Central memory CD4-positive, alpha-beta T cell (primary cell): ENCODE data around the gene OTOG.

Experiments used
- DNase-seq: peaks from one replicate; pipeline ENCODE4 v3.0.0; 2022

Gene OTOG

DNA sequence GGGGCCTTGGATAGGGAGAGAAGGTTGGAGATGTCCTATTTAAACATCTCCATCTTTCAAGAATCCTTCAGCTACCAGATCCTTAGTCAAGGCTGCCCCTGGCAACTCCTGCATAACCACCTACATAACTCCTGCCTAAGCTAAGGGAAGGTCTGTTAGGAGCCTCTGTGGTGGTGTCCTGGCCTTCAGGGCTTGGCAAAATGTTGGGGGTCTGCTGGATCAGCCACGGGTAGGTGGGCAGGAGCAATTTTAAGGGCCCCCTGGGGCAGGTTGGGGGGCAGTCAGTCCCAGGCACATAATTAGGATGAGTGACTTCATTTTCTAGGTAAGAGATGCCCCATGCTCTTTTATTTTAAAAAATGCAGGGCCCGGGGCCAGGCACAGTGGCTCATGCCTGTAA is 28.7 kb upstream of the OTOG start:
- DNase-seq: no peak

DNA sequence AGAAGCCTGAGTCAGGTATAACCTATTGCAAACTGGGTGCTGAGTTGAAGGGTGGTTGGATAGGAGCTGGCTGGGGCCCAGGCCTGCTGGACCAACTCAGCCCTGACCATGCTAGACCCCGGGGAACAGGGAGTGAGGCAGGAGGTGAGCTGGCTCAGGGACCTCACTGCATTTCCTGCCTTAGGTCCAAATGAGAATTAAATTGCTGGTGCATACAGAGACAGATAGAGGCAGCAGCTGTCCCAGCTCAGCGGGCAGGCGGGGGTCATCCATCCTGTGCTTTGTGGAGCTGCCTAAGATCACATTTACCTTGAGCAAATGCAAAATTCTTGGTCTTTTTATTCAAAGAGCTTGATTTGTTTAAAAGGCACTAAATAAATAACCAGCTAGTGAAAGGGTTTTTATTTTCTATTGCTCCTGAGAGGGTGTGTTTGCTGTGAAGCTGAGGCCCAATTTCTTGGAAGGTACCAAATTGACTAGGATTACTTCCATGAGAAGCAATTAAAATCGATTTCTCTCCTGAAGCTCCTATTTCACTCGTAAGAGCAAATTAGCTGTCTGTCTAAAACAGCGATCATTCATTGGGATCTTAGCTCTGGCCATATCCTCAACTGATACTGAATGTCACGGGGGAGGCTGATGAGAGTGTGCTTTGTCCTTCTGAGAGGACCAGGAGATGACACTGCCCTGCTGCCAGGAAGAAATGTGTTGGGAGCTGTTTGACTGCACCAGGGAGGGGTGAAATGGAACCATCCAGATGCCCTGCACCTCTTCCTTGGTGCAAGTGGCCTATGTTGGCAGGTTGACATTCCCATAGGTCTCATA is 27.8 kb upstream of the OTOG start:
- no peak for DNase-seq

DNA sequence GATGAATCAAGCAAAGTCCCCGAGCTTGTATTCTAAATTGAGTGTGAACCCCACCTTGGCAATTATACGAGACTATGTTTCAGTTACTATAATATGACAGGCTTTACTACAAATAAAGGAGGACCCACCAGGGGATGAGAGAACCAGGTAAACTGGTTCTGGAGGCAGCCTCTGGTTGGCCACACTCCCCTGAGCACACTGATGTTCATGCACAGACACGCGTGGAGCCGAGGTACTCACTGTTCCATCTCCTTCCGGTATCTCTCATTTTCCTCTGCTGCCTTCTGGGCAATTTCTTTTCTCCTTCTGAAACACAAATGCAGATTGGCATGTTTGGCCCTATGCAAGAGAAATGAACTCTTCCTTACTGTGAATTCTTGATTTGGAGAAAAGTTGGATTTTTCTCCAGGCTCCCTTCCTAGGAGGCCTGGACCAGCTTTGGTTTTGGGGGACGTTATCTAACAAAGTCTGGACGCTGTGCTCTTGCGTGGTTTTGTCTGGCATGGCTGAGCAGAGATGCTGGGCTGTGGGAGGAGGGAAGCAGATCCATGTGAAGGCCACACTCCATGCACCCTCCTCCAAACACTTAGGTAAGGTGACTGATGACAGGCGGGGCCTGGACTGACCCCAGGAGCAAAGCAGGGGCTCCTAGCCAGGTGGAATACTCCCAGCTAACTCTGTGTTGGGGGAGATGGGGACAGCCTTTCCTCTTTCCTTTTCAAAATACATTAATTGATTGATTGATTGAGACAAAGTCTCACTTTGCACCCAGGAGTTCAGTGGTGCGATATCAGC is 25.8 kb upstream of the OTOG start:
- DNase-seq: no peak

DNA sequence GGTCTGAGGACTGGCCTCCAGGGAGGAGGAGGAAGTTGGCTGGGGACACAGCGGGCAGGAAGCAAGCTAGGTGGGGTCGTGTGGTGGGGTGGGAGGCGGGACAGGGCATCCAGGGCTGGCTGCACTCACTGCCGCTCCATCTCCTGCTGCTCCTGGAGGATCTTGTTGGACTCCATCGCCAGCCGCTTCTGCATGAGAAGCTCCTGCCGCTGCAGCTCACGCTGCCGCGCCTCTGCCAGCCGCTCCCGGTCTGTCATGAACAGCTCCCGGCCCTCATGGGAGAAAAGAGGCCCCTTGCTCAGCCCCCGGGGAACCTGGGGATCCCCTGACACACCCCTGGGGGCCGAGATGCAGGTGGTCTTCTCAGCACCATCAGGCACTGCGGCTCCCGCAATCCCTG is 24.4 kb upstream of the OTOG start:
- no peak for DNase-seq

DNA sequence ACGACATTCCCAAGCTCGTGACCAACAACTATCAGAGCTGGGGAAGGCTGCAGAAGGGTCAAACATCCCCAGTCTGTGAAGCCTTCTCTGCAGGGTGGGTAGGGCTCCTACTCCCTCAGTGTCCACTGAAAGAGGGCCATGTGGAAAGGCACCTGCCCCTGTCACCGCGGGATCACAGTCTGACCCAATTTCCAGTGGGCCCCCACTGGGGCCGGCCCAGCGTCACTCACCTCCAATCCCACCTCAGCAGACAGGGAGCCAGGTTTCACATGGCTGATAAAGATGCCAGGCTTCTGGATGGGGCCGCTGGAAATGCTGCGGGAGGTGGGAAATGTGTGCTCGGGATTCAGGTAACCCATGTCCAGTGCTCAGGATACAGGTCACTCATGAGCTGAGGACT is 22.8 kb upstream of the OTOG start:
- DNase-seq: no peak

DNA sequence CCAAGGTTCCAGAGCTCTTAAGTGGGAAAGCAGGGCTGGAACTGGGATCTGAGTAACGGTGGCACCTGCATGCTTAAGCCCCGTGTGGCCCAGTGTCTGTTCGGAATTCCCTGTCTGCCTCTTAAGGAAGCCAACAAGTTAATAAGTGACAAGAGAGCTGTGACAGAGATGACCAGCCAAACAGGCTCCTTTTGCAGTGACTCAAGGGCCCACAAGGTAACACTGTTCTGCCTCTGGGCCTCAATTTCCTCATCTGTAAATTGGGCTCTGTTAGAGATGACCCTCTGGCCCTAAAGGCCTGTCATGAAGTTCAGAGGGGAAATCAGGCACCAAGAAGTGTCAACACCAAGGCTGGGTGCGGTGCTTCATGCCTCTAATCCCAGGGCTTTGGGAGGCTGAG is 21.5 kb upstream of the OTOG start:
- no peak for DNase-seq

DNA sequence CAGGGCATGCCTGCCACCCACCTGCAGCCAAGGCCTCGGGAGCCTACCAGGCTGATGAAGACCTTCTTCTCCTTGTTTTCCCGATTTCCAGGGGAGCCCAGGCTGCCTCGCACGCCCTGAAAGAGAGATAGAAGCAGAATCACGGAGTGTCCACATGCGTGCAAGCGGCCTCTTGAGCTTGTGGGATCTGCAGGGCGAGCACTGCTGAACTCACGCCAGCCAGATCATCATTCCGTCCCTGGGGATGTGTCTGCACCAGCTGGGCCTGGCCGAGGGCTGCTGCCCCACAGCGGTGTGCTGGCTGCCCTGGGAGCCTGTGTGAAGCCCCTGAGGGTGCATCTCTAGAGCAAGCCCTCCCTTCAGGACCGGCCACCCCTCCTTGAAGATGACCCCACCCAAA is 20.7 kb upstream of the OTOG start:
- no peak for DNase-seq

DNA sequence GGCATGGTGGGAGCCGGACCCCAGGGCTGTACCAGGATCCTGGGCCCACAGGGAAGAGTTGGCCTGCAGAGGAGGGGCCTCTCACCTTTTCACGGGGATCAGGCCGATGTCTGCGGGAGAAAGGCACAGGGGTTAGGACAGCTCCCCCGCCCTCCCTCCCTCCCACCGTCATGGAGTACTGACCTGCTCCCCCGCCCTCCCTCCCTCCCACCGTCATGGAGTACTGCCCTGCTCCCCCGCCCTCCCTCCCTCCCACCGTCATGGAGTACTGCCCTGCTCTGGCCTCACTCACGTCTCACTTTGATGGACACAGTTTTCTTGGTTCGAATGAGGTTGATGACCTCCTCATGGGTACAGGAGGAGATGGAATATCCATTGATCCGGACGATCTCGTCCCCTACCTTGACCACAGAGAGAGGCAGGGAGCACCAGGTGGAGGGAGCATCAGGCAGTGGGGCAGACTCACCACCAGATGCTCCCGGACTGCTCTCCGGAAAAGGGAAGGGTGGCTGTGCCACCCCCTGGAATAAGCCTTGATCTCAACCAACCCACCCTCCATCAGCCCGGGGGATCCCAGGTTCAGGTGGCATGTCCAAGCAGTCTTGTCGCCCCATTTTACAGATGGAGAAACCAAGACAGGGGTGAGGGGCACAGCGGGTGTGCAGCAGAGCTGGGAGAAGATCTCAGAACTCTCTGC is 20.0 kb upstream of the OTOG start:
- no peak for DNase-seq

DNA sequence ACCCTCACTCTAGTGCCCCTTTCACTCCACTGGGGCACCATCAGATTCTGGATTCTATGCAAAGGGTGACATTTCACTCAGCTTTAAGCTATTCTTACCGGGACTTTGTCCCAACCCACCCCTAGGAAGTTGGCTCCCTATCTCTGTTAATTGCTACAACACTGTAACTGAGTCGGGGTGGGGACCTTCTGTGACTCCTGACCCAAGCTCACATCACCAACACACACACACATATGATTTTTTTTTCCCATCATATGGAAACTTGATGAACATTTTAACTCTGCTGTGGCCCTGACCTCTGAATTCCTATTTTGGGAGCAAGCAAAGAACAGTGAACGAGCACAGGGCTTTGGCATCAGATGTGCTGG is 19.4 kb upstream of the OTOG start:
- no peak for DNase-seq

DNA sequence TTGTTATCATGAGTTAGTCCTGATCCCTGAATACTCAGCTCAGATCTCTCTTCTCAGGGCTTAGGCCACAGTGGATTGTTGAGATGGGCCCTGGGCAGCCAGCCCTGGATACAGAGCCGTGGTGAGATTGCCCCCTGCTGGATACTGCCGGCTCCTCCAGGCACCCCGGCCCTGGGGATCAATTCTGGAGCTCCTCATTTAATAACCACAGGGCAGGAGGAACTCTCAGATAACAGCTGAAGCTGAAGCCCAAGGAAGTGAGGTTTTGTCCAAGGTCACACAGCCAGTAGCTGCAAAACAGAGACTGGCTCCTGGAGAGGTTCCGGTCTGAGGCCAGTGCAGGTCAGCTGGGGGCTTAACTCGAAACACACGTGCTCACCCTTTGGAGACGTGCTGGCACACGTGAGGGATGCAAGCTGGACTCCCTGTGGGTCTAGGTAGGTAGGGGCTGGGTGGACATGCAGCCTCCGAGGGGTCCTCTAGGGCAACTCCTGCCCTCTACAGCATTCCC is 18.8 kb upstream of the OTOG start:
- peak; percentile 5 for DNase-seq

DNA sequence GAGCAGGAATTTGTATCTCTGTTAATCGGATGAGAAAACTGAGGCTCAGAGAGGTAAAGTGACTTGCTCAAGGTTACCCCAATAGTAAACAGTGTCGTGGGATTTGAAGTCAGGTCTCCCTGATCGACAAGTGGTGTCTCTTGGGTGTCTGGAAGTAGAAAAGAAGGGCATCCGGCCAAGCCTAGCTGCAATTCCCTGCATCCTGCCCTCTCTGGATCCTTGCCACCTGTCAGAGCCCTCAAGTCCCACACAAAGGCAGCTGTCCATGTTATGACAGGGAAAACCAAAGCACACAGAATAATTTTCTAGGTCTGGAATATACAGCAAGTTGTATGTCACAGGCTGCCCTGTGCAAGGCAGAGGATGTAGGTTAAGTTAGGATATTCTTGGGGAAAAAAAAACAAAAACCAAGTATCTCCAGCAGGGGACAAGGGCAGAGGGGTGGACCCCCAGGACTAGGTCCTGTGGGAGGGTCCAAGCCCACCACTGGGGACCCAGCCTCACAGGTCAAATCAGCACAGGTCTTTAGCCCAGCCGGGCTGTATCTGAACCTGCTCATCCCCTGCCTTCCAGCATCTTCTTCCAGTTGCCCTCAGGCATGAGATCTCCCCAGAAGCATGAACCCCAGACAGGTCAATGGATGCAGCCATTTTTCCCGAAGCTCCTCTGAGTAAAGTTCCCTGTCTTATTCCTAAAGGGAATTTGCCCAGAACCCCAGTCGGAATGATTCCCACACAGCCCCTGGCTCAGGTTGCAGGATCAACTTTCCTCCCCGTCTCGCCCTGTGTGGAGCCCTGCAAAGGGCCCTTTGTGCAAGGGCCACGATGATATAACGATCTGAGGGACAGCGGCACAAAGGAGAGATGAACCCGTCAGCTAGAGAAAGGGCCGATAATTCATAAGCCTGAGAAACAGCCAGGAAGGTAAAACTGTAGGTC is 17.9 kb upstream of the OTOG start:
- no peak for DNase-seq

DNA sequence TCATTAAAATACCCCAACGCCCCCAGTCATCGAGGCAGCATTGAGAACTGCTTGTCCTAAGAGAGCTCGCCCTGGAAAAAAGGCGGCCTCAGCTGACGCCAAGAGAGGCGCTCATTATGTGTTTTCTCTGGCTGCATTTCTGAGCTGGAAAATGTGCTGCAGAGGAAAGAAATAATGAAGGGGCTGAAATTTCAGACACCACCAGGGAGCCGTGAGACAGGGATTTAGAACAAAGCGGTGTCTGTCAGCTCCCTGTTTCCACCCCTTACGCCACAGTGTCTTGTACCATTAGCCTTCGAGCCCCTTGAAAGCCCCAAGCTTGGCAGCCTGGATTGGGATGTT is 17.2 kb upstream of the OTOG start:
- no peak for DNase-seq

DNA sequence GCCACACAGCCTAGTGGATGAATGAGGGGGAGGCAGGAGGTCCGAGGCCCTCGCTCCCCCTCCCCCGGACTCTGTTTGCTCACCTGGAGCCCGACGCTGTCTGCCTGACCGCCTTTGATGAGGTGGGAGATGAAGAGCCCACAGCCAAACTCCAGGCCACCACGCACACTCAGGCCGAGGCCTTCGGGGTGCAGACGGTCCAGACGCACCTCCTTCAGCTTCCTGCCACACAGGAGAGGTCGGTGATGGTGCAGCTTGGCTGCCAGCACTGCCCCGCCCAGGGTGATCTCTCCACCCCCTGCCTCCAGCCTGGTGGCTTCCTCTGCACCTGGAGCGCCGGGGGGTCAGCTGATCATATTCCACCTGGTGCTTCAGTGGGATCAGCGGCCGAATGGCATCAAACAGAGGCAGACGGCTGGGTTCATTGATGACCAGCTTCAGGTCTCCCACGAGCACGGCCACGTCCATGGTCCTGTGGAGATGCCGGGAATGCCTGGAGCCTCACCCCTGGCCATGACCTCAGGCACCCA is 15.9 kb upstream of the OTOG start:
- no peak for DNase-seq

DNA sequence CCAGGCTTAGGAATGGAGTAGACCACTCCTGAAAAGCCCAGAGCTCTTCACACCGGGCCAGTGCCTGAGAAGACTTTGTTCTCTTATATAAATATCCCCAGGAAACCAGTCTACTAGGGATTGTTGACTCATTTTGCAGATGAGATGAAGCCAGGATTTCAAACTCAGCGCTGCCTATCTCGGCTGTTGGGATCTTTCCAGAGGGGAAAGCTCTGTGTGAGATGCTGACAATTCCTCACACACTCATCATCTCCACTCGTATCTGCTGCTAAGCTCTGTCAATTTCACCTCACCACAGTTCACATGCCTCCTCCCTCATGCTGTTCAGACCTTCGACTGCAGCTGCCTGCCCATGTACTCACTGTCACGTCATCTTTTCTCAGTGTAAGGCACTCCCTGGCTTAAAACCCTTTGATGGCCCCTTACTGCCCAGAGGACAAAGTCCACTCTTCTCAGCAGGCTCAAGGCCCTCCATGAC is 15.4 kb upstream of the OTOG start:
- no peak for DNase-seq

DNA sequence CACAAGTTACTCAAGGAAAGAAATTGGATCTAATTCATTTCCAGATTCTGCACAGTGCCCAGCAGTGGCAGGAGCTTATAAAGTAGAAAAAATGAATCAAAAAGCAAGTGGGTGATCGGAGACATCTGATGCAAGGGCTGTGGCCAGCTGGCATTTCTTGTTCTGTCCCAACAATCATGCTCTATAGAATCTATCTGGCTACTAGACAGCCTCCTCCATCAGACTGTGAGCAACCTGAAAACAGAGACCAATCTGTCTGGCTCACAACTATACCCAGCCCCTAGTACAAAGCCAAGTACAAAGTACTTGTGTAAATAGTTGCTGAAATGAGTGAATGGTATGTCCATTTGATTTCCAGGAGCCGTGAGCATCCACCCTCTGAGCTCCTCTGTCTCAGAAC is 14.3 kb upstream of the OTOG start:
- no peak for DNase-seq

DNA sequence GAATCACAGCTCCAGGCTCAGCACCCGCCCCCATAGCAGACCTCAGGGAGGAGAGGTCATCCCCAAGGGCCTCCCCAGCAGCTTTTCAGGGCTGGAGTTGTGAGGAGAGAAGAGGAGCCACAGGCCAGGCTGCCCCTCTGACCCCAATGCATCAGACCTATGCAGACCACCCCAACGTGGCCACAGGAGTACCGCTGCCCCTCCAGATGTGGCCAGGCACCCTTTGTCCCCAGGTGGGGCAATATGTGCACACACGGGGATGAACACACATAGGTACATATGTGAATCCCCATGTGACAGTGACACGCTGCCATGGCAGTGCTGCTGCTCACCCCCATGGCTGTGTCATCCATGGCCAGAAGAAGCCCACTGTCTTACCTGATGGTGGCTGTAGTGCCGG is 13.7 kb upstream of the OTOG start:
- DNase-seq: no peak

DNA sequence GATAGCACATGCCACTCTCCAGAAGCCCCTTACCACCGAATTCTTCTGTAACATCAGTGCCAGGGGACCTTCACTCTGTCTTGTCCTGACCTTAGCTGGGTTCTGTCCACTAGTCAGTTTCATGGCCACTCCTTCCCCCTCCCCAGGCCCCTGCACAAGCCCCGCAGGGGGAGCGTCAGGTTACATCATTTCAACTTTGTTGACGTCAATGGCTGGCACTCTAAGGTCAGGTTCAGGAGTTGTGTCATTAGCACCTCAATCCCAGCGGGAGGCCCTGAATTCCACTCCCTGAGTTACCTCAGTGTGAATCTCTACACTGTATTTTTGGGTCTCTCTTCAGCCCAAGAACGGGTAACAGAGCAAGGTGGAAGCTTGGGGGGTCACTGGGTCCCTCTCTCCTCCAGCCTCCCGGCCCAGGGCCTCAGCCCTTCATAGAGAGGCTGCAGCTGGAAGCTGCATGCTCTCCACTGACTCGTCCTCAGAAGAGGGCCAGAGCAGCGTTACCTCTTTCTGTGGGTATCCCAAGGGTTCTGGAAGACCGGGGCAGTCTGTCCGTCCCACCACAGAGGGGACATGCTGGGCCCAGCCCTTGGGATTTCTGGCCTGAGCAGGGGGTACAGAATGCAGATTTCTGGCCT is 13.2 kb upstream of the OTOG start:
- no peak for DNase-seq

DNA sequence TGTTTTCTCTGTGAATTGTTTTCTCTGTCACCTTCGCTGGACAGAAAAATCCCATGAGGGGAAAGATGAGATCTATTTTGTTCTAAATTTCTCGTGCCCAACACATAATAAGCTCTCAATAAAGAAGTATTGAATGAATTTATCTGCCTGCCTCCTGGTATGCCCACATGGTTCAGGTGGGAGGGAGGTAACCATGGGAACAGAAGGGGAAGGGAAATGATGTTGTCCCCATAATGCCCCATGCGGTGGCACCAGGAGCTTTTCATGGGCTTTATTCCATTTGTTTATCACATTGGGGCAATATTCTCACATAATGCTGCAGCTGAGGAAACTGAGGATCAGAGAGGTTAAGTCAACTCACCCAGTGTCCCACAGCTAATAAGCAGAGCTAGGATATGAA is 11.6 kb upstream of the OTOG start:
- DNase-seq: no peak

DNA sequence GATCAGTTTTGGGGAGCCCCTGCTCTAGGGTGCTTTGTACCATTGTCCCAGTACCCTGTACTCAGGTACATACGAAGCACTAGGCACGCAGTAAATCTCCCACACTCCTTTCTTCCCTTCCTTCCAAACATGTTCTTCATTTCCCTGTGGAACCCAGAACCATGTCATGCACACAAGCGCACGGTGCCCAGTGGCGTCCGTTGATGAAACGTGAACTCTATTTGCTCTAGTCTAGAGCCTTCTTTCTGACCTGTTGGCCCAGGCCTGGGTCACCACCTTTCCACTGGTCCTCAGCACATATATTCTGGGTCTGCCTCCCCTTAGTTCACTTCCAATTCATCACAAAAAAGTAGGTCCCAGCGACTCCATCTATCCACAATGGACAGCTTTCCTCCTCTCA is 9.8 kb upstream of the OTOG start:
- DNase-seq: no peak

DNA sequence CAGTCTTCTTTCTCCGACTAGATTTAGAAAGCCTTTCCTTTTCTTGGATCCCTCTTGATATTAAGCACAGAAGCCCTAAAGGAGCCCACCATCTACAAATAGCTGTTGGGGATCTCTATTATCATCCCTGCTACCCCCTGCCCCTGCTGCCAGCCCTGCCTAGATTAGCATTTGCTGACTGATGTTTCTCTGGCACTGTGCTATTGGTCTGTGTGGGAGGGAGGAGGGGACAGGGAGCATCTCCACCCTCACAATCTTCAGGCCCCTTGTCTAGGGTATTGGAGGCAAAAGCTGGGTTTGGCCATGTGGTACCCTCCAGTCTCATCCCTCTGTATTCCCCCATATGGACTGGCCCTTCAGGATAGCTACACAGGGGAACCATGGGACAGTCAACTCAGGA is 9.0 kb upstream of the OTOG start:
- DNase-seq: no peak

DNA sequence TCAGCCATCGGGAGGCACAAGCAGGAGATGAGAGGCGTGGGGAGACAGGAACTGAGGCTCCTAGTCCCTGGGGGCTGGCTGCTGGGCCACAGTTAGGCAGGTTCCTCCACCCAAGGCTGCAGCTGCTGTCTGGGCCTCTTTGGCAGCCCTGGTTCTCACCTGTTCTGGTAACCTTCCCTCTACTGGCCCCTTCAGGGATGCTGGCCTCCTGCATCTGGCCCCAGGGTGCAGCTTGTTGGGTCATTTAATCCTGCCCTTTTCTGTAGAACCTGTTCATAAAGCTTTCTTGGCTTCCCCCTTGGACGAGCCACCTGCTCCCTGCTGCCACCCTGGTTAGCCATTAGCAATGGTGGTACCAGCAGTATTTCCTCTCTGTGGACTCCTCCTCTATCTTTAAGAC is 8.3 kb upstream of the OTOG start:
- DNase-seq: no peak

DNA sequence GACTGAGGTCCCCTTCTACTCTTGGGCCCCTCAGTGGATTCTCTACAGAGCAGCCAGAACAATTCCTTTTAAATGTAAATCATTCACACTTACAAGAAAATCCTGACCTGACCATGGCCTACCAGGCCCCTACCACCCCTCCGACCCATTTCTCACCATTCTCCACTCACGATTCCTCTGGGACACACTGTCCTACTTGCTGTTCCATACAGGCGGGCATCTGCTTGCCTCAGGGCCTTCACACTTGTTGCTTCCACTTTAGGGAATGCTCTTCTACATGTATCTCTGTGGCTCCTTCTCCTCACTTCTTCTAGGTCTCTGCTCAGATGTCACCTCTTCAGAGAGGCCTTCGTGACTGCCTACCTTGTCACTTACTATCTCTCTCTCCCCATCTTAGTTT is 6.3 kb upstream of the OTOG start:
- DNase-seq: no peak
